A549 (cell line): ENCODE results near the gene TAF4. TPM values are rescaled to one million over a fixed set of nuclear protein-coding genes. Genes with fewer than 3 reads are reported as not detected.

Experiments
- ATAC-seq, 2 experiments: fragments of 200-7000 bp in 1 of 2; fragments of >200 bp in 1 of 2; cut with Nextera tagmentation in 1 of 2; cut with Tn5 transposase in 1 of 2; 3 replicates each; pipeline versions ENCODE4 v1.8.0 to v1.9.1; 2018 to 2020; ENCODE audit warnings: mild to moderate bottlenecking in 1 of 2, moderate library complexity in 1 of 2
- CTCF ChIA-PET: fragments of 300-600 bp; sonication (Branson Sonifier 250); formaldehyde crosslinking; extraction: SDS; loops from one replicate; lab custom pipeline; 2021; ENCODE audit warnings: antibody characterized with exemption, inconsistent platforms; lab: Yijun Ruan, JAX
- POLR2A ChIA-PET: fragments of 350-600 bp; formaldehyde crosslinking; extraction: SDS; loops from one replicate; lab custom pipeline; 2021; ENCODE audit warnings: antibody characterized with exemption, inconsistent platforms; lab: Yijun Ruan, JAX
- DNase-seq, 2 experiments: peaks; one replicate each; pipeline versions ENCODE4 v3.0.0 to v3.0.0-alpha.2; 2011 to 2016; ENCODE audit warnings: low read depth in 1 of 2, low spot score in 1 of 2
- FAIRE-seq: peaks from 2 replicates; lab custom pipeline; 2011; peaks lifted over from hg19 to GRCh38; lab: Jason Lieb, UNC
- H3K27ac ChIP-seq, 2 experiments: fragments of >200 bp; sonication (Bioruptor Twin); formaldehyde crosslinking; 3 replicates each; pipeline ENCODE4 v1.5.1; 2016 to 2017
- H3K4me1 ChIP-seq: fragments of >200 bp; sonication (Bioruptor Twin); formaldehyde crosslinking; 3 replicates; pipeline ENCODE4 v1.6.1; 2016
- H3K4me2 ChIP-seq: fragments of >200 bp; sonication (Bioruptor Twin); formaldehyde crosslinking; 3 replicates; pipeline ENCODE4 v1.6.1; 2016
- H3K4me3 ChIP-seq: fragments of >200 bp; sonication (Bioruptor Twin); formaldehyde crosslinking; 3 replicates; pipeline ENCODE4 v1.5.1; 2016
- H3K9me3 ChIP-seq: fragments of >200 bp; sonication (Bioruptor Twin); formaldehyde crosslinking; 3 replicates; pipeline ENCODE4 v1.6.1; 2016
- BCL3 ChIP-seq: fragments of >200 bp; sonication (Bioruptor Twin); formaldehyde crosslinking; IDR thresholded peaks from 3 replicates; pipeline ENCODE4 v1.6.1; 2016
- CEBPB ChIP-seq, 2 experiments: fragments of >200 bp in 1 of 2; sonication (Bioruptor Twin) in 1 of 2; formaldehyde crosslinking in 1 of 2; IDR thresholded peaks; 2 replicates each; pipeline ENCODE4 v1.6.1; 2012 to 2016
- CHD4 ChIP-seq: fragments of 200-600 bp; sonication (generic); IDR thresholded peaks from 2 replicates; pipeline ENCODE4 v1.6.1; 2016; ENCODE audit warnings: antibody characterized with exemption, mild to moderate bottlenecking, borderline replicate concordance
- EHF ChIP-seq: fragments of 250-450 bp; sonication (Bioruptor Pico); IDR thresholded peaks from 2 replicates; pipeline ENCODE4 v1.5.0; 2020; ENCODE audit warnings: mild to moderate bottlenecking
- EHMT2 ChIP-seq: fragments of 200-600 bp; sonication (generic); IDR thresholded peaks from 2 replicates; pipeline ENCODE4 v1.6.1; 2016; ENCODE audit warnings: antibody characterized with exemption, low read depth, mild to moderate bottlenecking, moderate library complexity
- GATA3 ChIP-seq: IDR thresholded peaks from 2 replicates; pipeline ENCODE4 v1.6.1; 2012; ENCODE audit warnings: borderline replicate concordance
- HOXB13 ChIP-seq: fragments of 250-450 bp; sonication (Bioruptor Pico); IDR thresholded peaks from 2 replicates; pipeline ENCODE4 v1.5.0; 2020; ENCODE audit warnings: low read depth, mild to moderate bottlenecking, moderate library complexity
- JUN ChIP-seq, 2 experiments: fragments of >200 bp; sonication (Bioruptor Twin); formaldehyde crosslinking; IDR thresholded peaks; 2 replicates in 1 of 2; 3 replicates in 1 of 2; pipeline ENCODE4 v1.6.1; 2016 to 2017
- MAFK ChIP-seq: fragments of 450-650 bp; IDR thresholded peaks from 2 replicates; pipeline ENCODE4 v1.6.1; 2014; ENCODE audit not compliant: partially characterized antibody
- MAZ ChIP-seq: fragments of 150-350 bp; IDR thresholded peaks from 2 replicates; pipeline ENCODE4 v1.6.1; 2014; ENCODE audit warnings: antibody characterized with exemption, low read depth, low read length, borderline replicate concordance
- MYC ChIP-seq: IDR thresholded peaks from 2 replicates; pipeline ENCODE4 v1.6.1; 2012; ENCODE audit warnings: mild to moderate bottlenecking, inconsistent platforms, low read length, improper control_type of control experiment, borderline replicate concordance
- POLR2A ChIP-seq: IDR thresholded peaks from 2 replicates; pipeline ENCODE4 v1.6.1; 2012; ENCODE audit warnings: mild to moderate bottlenecking, low read length
- POLR2AphosphoS2 ChIP-seq: conservative IDR thresholded peaks from 2 replicates; pipeline ENCODE4 v1.6.1; 2012; ENCODE audit warnings: low read length, improper control_type of control experiment, inconsistent platforms
- RCOR1 ChIP-seq: fragments of 150-350 bp; IDR thresholded peaks from 2 replicates; pipeline ENCODE4 v1.6.1; 2014; ENCODE audit warnings: antibody characterized with exemption, low read length, low read depth
- SREBF2 ChIP-seq: fragments of 450-650 bp; IDR thresholded peaks from 2 replicates; pipeline ENCODE4 v1.6.1; 2014; ENCODE audit warnings: mild to moderate bottlenecking, moderate library complexity
- USF2 ChIP-seq: fragments of 450-650 bp; IDR thresholded peaks from 2 replicates; pipeline ENCODE4 v1.6.1; 2014; ENCODE audit warnings: antibody characterized with exemption
- WGBS: methylation state at CpG from one replicate; pipeline ENCODE4 v1.1.6; 2017; ENCODE audit errors: missing lambda C conversion rate; 5-methylcytosine and 5-hydroxymethylcytosine counted together
- polyA plus RNA-seq, 4 experiments: library from polyadenylated mRNA; depleted of rRNA in 3 of 4; stranded (reverse); fragments of >200 nt; fragmentation: RNase III in 1 of 4; extraction: RNeasy Plus Mini Kit Qiagen cat#74134 plus additional on column Dnase treatment in 1 of 4; gene quantifications; 2 replicates in 3 of 4; 3 replicates in 1 of 4; pipeline ENCODE4 v1.2.3, GENCODE V29; 2011 to 2017

TAF4 gene
- polyA plus RNA-seq, 2 of the 4 experiments (the other 2 are of a cell fraction), result 6.1 to 11.0 TPM

- H3K9me3 ChIP-seq, result no peaks in the 10 kb centered on the region
- H3K27ac ChIP-seq, result no peak overlapping the region
- DNase-seq (no peak), FAIRE-seq (no peak), ATAC-seq (no peak)
- H3K4me1 ChIP-seq, result no peaks in the 10 kb centered on the region
- POLR2A ChIA-PET, result no interaction called here
- no peak overlapping the region for H3K4me2 ChIP-seq
- TF ChIP-seq MYC, result no peak
- no peak overlapping the region for H3K4me3 ChIP-seq
- CTCF ChIA-PET, result interaction anchor here (1.5 kb wide), 1 partner anchor 40 kb away, joined by 4 read pairs; no protein-coding TSS in a partner anchor
- 58% methylated on average over 13 of the region's 13 CpGs for WGBS
Measured at GRCh38 chr20:61939691-61940360, 125.9 kb downstream of the TAF4 start.

GRCh38 chr20:61938839-61939690 is 126.6 kb downstream of the TAF4 start:
- 65% methylated on average over 23 of the region's 27 CpGs for WGBS
- CTCF ChIA-PET, result interaction anchor here (1.5 kb wide), 1 partner anchor 39 kb away, joined by 4 read pairs; no protein-coding TSS in a partner anchor

GRCh38 chr20:61937963-61938838 is 127.5 kb downstream of the TAF4 start:
- POLR2A ChIA-PET, result no interaction called here
- H3K4me3 ChIP-seq, result no peak overlapping the region
- DNase-seq, result no peak
- H3K27ac ChIP-seq, result no peak overlapping the region
- TF ChIP-seq USF2 (no peak), JUN (IDR thresholded peaks at IDR 0.05) (no peak), MAFK (no peak), MAZ (no peak), CEBPB (IDR thresholded peaks at IDR 0.05) (no peak), POLR2A (no peak)
- 70% methylated on average over 24 of the region's 31 CpGs for WGBS
- no peak; a peak in 2 of 6 replicates for ATAC-seq
- FAIRE-seq, result no peak
- CTCF ChIA-PET, result interaction anchor here (1.5 kb wide), 1 partner anchor 38 kb away, joined by 4 read pairs; no protein-coding TSS in a partner anchor
- H3K4me1 ChIP-seq, result no peaks in the 10 kb centered on the region
- H3K4me2 ChIP-seq, result no peak overlapping the region
- H3K9me3 ChIP-seq, result no peaks in the 10 kb centered on the region

More at GRCh38 chr20:61938839-61939690, 126.6 kb downstream of the TAF4 start:
- no peak for TF ChIP-seq GATA3
- no peak for TF ChIP-seq CHD4
- TF ChIP-seq EHMT2, result no peak
- no peak for TF ChIP-seq SREBF2
- TF ChIP-seq POLR2AphosphoS2, result no peak
- TF ChIP-seq EHF (CRISPR knock-in tag), result no peak
- no peak for TF ChIP-seq BCL3
- TF ChIP-seq RCOR1, result no peak
- TF ChIP-seq HOXB13 (CRISPR knock-in tag), result no peak
- TF ChIP-seq, all 56 proteins: peak for 0
- no peak overlapping the region for H3K4me2 ChIP-seq
- no peak for ATAC-seq
- H3K27ac ChIP-seq, result no peak overlapping the region
- H3K4me1 ChIP-seq, result no peaks in the 10 kb centered on the region
- FAIRE-seq, result no peak
- POLR2A ChIA-PET, result no interaction called here
- DNase-seq, result no peak
- H3K4me3 ChIP-seq, result no peak overlapping the region
- H3K9me3 ChIP-seq, result no peaks in the 10 kb centered on the region
